ENCODE measurements around the gene UBE2G2. TPM values are rescaled to one million over a fixed set of nuclear protein-coding genes. Genes with fewer than 3 reads are reported as not detected.
A peak's percentile ranks its signal among the peaks of the same experiment; 100 is the strongest.

Gene UBE2G2
- total and polyA plus RNA-seq, 2 donors (not counting 3 experiments of a cell fraction or from before 2014, with no cell fraction given): 95.0 to 114 TPM

DNA sequence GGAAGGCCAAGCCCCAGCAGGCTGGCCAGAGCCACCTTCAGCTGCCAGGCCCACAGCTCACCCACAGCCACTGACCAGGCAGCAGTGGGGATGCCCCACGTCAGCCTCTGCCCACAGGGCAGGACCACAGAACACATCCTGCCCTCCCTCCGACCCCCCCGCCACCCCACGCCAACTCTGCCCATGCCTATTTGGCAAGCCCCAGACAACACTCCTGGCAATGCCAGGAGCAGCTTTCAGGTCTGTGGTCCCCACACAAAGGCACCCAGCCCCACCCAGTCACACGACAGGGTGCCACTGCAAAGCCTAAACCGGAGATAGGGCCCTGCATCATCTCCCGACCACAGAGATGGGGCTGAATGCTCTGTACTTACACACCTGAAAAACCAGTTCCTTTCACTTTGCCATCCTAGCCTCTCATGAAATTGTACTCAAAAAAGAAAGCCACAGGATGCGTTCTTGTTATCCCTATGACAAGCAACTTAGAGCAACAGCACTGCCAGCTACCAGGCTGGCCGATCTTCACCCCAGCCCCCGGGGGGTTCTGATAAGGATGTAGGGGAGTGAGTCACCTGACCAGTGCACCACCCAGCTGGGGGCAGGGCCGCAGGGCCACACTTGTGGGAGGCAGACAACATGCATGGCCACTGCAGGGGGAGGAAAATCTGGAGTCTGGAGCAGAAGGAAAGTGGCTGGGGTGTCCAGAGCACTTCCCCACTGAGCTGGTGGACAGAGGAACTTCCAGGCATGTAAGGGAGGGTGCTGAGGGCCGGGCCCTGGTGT, 36.2 kb downstream of the UBE2G2 start:
- BruUV-seq (replicated peaks): no TSS peak
- H3K9me1 ChIP-seq (replicated peaks; ENCODE audit: control insufficient read depth, extremely low read depth, insufficient read depth, low read length): no peaks in the 10 kb centered on the region
- dilution Hi-C loops (cut with MboI; ENCODE audit: extremely low pct_ligation_motif_present, low sequenced_read_pairs) (no loop called here), intact Hi-C loops (cut with micrococcal nuclease) (no loop called here)
- no peak for TF ChIP-seq POLR2A (IDR thresholded peaks at IDR 0.05; ENCODE audit: low read depth, low read length)
- TF ChIP-seq GATA2 (IDR thresholded peaks at IDR 0.05; ENCODE audit: insufficient read depth, insufficient read length, low read depth, low read length): no peak
- no peak for TF ChIP-seq EZH2 (IDR thresholded peaks at IDR 0.05; ENCODE audit: borderline replicate concordance, low read depth, low read length, severe bottlenecking)
- no peak for TF ChIP-seq FOS (IDR thresholded peaks at IDR 0.05; ENCODE audit: borderline replicate concordance, insufficient read depth, low read length)
- TF ChIP-seq JUN (IDR thresholded peaks at IDR 0.05; ENCODE audit: borderline replicate concordance, insufficient read depth, insufficient read length, low read depth): no peak
- TF ChIP-seq POLR2AphosphoS5 (IDR thresholded peaks at IDR 0.05; ENCODE audit: insufficient read depth, low read depth, low read length): no peak
- TF ChIP-seq, protein P1, sequence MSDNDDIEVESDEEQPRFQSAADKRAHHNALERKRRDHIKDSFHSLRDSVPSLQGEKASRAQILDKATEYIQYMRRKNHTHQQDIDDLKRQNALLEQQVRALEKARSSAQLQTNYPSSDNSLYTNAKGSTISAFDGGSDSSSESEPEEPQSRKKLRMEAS (IDR thresholded peaks at IDR 0.05; ENCODE audit: insufficient read depth, insufficient read length): no peak
- no peak for TF ChIP-seq MYC (IDR thresholded peaks at IDR 0.05; ENCODE audit: low read depth, low read length)
- TF ChIP-seq, protein P2, sequence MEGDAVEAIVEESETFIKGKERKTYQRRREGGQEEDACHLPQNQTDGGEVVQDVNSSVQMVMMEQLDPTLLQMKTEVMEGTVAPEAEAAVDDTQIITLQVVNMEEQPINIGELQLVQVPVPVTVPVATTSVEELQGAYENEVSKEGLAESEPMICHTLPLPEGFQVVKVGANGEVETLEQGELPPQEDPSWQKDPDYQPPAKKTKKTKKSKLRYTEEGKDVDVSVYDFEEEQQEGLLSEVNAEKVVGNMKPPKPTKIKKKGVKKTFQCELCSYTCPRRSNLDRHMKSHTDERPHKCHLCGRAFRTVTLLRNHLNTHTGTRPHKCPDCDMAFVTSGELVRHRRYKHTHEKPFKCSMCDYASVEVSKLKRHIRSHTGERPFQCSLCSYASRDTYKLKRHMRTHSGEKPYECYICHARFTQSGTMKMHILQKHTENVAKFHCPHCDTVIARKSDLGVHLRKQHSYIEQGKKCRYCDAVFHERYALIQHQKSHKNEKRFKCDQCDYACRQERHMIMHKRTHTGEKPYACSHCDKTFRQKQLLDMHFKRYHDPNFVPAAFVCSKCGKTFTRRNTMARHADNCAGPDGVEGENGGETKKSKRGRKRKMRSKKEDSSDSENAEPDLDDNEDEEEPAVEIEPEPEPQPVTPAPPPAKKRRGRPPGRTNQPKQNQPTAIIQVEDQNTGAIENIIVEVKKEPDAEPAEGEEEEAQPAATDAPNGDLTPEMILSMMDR (IDR thresholded peaks at IDR 0.05; ENCODE audit: extremely low read depth in 1 of 2, insufficient read depth in 1 of 2, low read depth in 1 of 2, low read length in 2 of 2): no peak
- no peaks in the 10 kb centered on the region for H4K20me1 ChIP-seq (replicated peaks; ENCODE audit: control insufficient read depth, extremely low read depth, insufficient read depth, low read length)
- H3K4me3 ChIP-seq (replicated peaks in 1 of 3; ENCODE audit: insufficient read depth in 1 of 3, low read depth in 1 of 3, low read length in 3 of 3): no peak overlapping the region
- H3K27me3 ChIP-seq (ENCODE audit: control insufficient read depth in 2 of 2, insufficient read depth in 2 of 2, low read length in 2 of 2): no peaks in the 10 kb centered on the region
- CTCF ChIA-PET: interaction anchor here (1.0 to 2.3 kb wide), 3 partner anchors 10 to 28 kb away, joined by 3 to 13 read pairs (median 4); no protein-coding TSS in a partner anchor
- no peak overlapping the region for H3K4me2 ChIP-seq (ENCODE audit: insufficient read depth, low read length)
- H3K79me2 ChIP-seq (ENCODE audit: control insufficient read depth, insufficient read depth, low read length): no peaks in the 10 kb centered on the region
- POLR2A ChIA-PET: no interaction called here
- H3K36me3 ChIP-seq (ENCODE audit: control insufficient read depth in 2 of 2, extremely low read depth in 1 of 2, insufficient read depth in 2 of 2, low read length in 2 of 2): peaks cover 3 to 4% of the 10 kb centered on the region in 2 experiments
- no peaks in the 10 kb centered on the region for H3K9me3 ChIP-seq (replicated peaks; ENCODE audit: control insufficient read depth, insufficient read depth, low read length)
- DNase-seq (ENCODE audit: low read depth, low spot score): peak; percentile 6
- H3K27ac ChIP-seq (ENCODE audit: insufficient read depth, low read depth, low read length): no peak overlapping the region
- peaks cover 5% of the 10 kb centered on the region for H3K4me1 ChIP-seq (ENCODE audit: control insufficient read depth, extremely low read depth, insufficient read depth, low read length)
- H3K9ac ChIP-seq (replicated peaks; ENCODE audit: extremely low read depth, insufficient read depth, low read length): no peak overlapping the region
- FAIRE-seq: no peak
- H2AFZ ChIP-seq (ENCODE audit: low read depth, low read length): no peak overlapping the region
